CD4-positive, alpha-beta T cell (primary cell): ENCODE results near the gene OPCML. TPM values are rescaled to one million over a fixed set of nuclear protein-coding genes. Genes with fewer than 3 reads are reported as not detected.

Source experiments
- ATAC-seq: fragments of 200-7000 bp; cut with Tn5 transposase; one replicate; pipeline ENCODE4 v1.10.0; 2022; ENCODE audit warnings: mild to moderate bottlenecking; ENCODE audit not compliant: poor library complexity
- CTCF ChIA-PET: fragments of 350-600 bp; sonication (Branson Sonifier 250); formaldehyde crosslinking; loops from one replicate; lab custom pipeline; 2021; ENCODE audit warnings: antibody characterized with exemption, inconsistent platforms; lab: Charles Lee
- POLR2A ChIA-PET: fragments of 350-600 bp; sonication (Branson Sonifier 250); formaldehyde crosslinking; loops from one replicate; lab custom pipeline; 2021; ENCODE audit warnings: antibody characterized with exemption, inconsistent platforms; lab: Charles Lee
- DNase-seq, 14 experiments: peaks; one replicate each; pipeline ENCODE4 v3.0.0-alpha.2; 2013 to 2020; ENCODE audit warnings: mixed read lengths in 2 of 14
- H3K27ac ChIP-seq, 2 donors: one replicate each; pipeline versions ENCODE4 v1.5.1 to v1.7.0; 2013; ENCODE audit warnings: low read length in 2 of 2, low read depth in 1 of 2, mild to moderate bottlenecking in 1 of 2
- H3K27me3 ChIP-seq, 2 experiments: 1 replicate in 1 of 2; 2 replicates in 1 of 2; pipeline versions ENCODE4 v1.6.1 to v1.7.0; 2013; ENCODE audit warnings: low read length in 2 of 2, control low read depth in 1 of 2, mild to moderate bottlenecking in 1 of 2, moderate library complexity in 1 of 2; ENCODE audit not compliant: insufficient read depth in 2 of 2, control insufficient read depth in 1 of 2
- H3K36me3 ChIP-seq: one replicate; pipeline ENCODE4 v1.6.1; 2013; ENCODE audit warnings: low read length, control low read depth; ENCODE audit not compliant: insufficient read depth
- H3K4me1 ChIP-seq: one replicate; pipeline ENCODE4 v1.6.1; 2013; ENCODE audit warnings: low read length, control low read depth; ENCODE audit not compliant: insufficient read depth
- H3K4me3 ChIP-seq: one replicate; pipeline ENCODE4 v1.5.1; 2013; ENCODE audit warnings: mild to moderate bottlenecking, low read length, moderate library complexity
- H3K9me3 ChIP-seq, 2 experiments: 1 replicate in 1 of 2; 2 replicates in 1 of 2; pipeline versions ENCODE4 v1.6.1 to v1.7.0; 2013; ENCODE audit warnings: low read length in 2 of 2, mild to moderate bottlenecking in 2 of 2, control low read depth in 1 of 2, moderate library complexity in 1 of 2; ENCODE audit not compliant: control insufficient read depth in 1 of 2, insufficient read depth in 1 of 2
- H3K27ac Mint-ChIP-seq: one replicate; pipeline ENCODE4 v1.8.0; 2020; ENCODE audit warnings: mixed read lengths
- H3K27me3 Mint-ChIP-seq: one replicate; pipeline ENCODE4 v1.8.0; 2021; ENCODE audit warnings: mixed read lengths
- H3K36me3 Mint-ChIP-seq: one replicate; pipeline ENCODE4 v1.8.0; 2021; ENCODE audit warnings: low read depth, mixed read lengths
- H3K4me1 Mint-ChIP-seq: one replicate; pipeline ENCODE4 v1.8.0; 2021; ENCODE audit warnings: low read depth, mixed read lengths
- H3K4me3 Mint-ChIP-seq: one replicate; pipeline ENCODE4 v1.8.0; 2020; ENCODE audit warnings: mild to moderate bottlenecking, mixed read lengths
- H3K9me3 Mint-ChIP-seq: one replicate; pipeline ENCODE4 v1.8.0; 2020; ENCODE audit warnings: mixed read lengths
- CTCF ChIP-seq: fragments of 200-600 bp; IDR thresholded peaks from one replicate; pipeline ENCODE4 v1.8.0; 2022; ENCODE audit warnings: antibody characterized with exemption, mild to moderate bottlenecking
- intact Hi-C, 2 experiments: fragments of 100-400 bp; cut with DNase I in 1 of 2; cut with micrococcal nuclease in 1 of 2; formaldehyde crosslinking; loops; one replicate each; pipeline versions ENCODE4 v1.15.1 to v1.9.0; 2023 to 2025; cut with DNase I, micrococcal nuclease
- total RNA-seq, 174 experiments: library from RNA in 2 of 174; stranded (reverse) in 2 of 174; gene quantifications; one replicate each; pipeline ENCODE4 v1.2.3 and lab custom pipeline; 2021 to 2026

Gene OPCML
- total RNA-seq, 2 experiments from 2014 or later, result not detected

GRCh38 chr11:132579136-132579535, 953.2 kb downstream of the OPCML start:
- intact Hi-C loops, result no loop called here
- no peak for DNase-seq
- H3K27me3 Mint-ChIP-seq, result peaks cover 4% of the 10 kb centered on the region

GRCh38 chr11:132578580-132578979, 953.7 kb downstream of the OPCML start:
- no peaks in the 10 kb centered on the region for H3K4me1 Mint-ChIP-seq
- intact Hi-C loops, result no loop called here
- no peak overlapping the region for H3K27ac Mint-ChIP-seq
- H3K36me3 ChIP-seq, result no peaks in the 10 kb centered on the region
- no peak for TF ChIP-seq CTCF
- no peak overlapping the region for H3K27ac ChIP-seq
- H3K27me3 Mint-ChIP-seq, result peaks cover 4% of the 10 kb centered on the region
- no peak overlapping the region for H3K4me3 Mint-ChIP-seq
- no peak for ATAC-seq
- CTCF ChIA-PET, result no interaction called here
- no peak overlapping the region for H3K4me3 ChIP-seq
- no peaks in the 10 kb centered on the region for H3K9me3 ChIP-seq
- no peaks in the 10 kb centered on the region for H3K27me3 ChIP-seq
- H3K9me3 Mint-ChIP-seq, result peaks cover 8% of the 10 kb centered on the region
- H3K36me3 Mint-ChIP-seq, result no peaks in the 10 kb centered on the region
- DNase-seq, result no peak
- POLR2A ChIA-PET, result no interaction called here
- H3K4me1 ChIP-seq, result no peaks in the 10 kb centered on the region

More at GRCh38 chr11:132579136-132579535, 953.2 kb downstream of the OPCML start:
- no peak for ATAC-seq
- H3K4me1 Mint-ChIP-seq, result no peaks in the 10 kb centered on the region
- H3K4me1 ChIP-seq, result no peaks in the 10 kb centered on the region
- H3K4me3 ChIP-seq, result no peak overlapping the region
- TF ChIP-seq CTCF, result no peak
- H3K27ac ChIP-seq, result no peak overlapping the region
- H3K36me3 ChIP-seq, result no peaks in the 10 kb centered on the region
- H3K4me3 Mint-ChIP-seq, result no peak overlapping the region
- ChIA-PET CTCF (no interaction called here), POLR2A (no interaction called here)
- H3K36me3 Mint-ChIP-seq, result no peaks in the 10 kb centered on the region
- no peaks in the 10 kb centered on the region for H3K27me3 ChIP-seq
- H3K9me3 Mint-ChIP-seq, result peaks cover 8% of the 10 kb centered on the region
- H3K27ac Mint-ChIP-seq, result no peak overlapping the region
- no peaks in the 10 kb centered on the region for H3K9me3 ChIP-seq

GRCh38 chr11:132576706-132577105, 955.6 kb downstream of the OPCML start:
- no peaks in the 10 kb centered on the region for H3K4me1 ChIP-seq
- CTCF ChIA-PET, result no interaction called here
- H3K4me1 Mint-ChIP-seq, result no peaks in the 10 kb centered on the region
- no peaks in the 10 kb centered on the region for H3K27me3 ChIP-seq
- H3K4me3 ChIP-seq, result no peak overlapping the region
- DNase-seq (no peak), ATAC-seq (no peak)
- intact Hi-C loops, result no loop called here
- H3K4me3 Mint-ChIP-seq, result no peak overlapping the region
- no peaks in the 10 kb centered on the region for H3K36me3 Mint-ChIP-seq
- POLR2A ChIA-PET, result no interaction called here
- peaks cover 4% of the 10 kb centered on the region for H3K27me3 Mint-ChIP-seq
- H3K9me3 Mint-ChIP-seq, result peaks cover 10% of the 10 kb centered on the region
- H3K27ac ChIP-seq, result no peak overlapping the region
- no peak overlapping the region for H3K27ac Mint-ChIP-seq
- no peaks in the 10 kb centered on the region for H3K36me3 ChIP-seq
- no peaks in the 10 kb centered on the region for H3K9me3 ChIP-seq
- no peak for TF ChIP-seq CTCF
